ENCODE measurements around the gene ADO. TPM values are rescaled to one million over a fixed set of nuclear protein-coding genes. Genes with fewer than 3 reads are reported as not detected.

Gene ADO
- total RNA-seq, 1 experiment from 2014 or later: 26.2 TPM

DNA sequence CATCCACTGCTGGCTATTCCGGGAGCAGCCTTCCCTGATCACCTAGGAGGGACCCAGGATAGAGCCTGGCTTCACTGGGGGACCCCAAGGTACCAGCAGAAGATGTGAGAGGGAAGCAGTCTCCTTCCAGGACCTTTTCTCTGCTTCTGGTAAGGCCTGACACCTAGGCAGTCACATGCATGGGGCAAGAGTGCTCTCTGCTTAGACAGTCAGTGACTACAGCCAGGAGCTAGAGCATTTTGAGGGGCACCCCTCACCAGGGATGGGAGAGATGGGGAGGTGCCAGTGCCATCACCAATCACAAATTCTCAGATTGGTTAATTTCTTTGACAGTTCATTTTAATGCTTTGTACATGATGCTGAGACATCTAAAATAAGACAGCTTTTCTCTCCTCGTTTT is 13.9 kb upstream of the ADO start:
- Histone ChIP-seq H4K20me1 (ENCODE audit: insufficient read depth) (no peaks in the 10 kb centered on the region), H3K9me2 (ENCODE audit: insufficient read depth) (no peaks in the 10 kb centered on the region), H3K9me3 (ENCODE audit: control insufficient read depth in 1 of 2, insufficient read depth in 1 of 2, low read depth in 1 of 2, low read length in 2 of 2) (no peaks in the 10 kb centered on the region), H3K27me3 (ENCODE audit: insufficient read depth, low read length) (no peaks in the 10 kb centered on the region), H3K4me3 (replicated peaks in 1 of 2; ENCODE audit: low read depth in 1 of 2, low read length in 2 of 2) (no peak overlapping the region), H3K4me2 (ENCODE audit: low read length) (no peak overlapping the region), H3K36me3 (ENCODE audit: control insufficient read depth in 1 of 2, insufficient read depth in 2 of 2, low read length in 2 of 2) (no peaks in the 10 kb centered on the region), H3K27ac (ENCODE audit: low read depth, low read length) (no peak overlapping the region), H2AFZ (ENCODE audit: low read depth, low read length, poor library complexity, severe bottlenecking) (no peak overlapping the region), H3K79me2 (ENCODE audit: insufficient read depth, low read length) (no peaks in the 10 kb centered on the region), H3K9ac (ENCODE audit: low read length) (no peak overlapping the region), H3K4me1 (ENCODE audit: control insufficient read depth in 1 of 2, insufficient read depth in 2 of 2, low read length in 2 of 2) (no peaks in the 10 kb centered on the region)
- ChIA-PET RAD21 (ENCODE audit: low non-redundant PET in 1 of 2, low total read pairs in 2 of 2, uncharacterized antibody in 2 of 2, unreplicated experiment in 2 of 2) (no interaction called here), POLR2A (no interaction called here), CTCF (no interaction called here)
- ATAC-seq (no peak), DNase-seq (ENCODE audit: low read depth, low spot score) (no peak)
- intact Hi-C loops (cut with micrococcal nuclease): no loop called here
- TF ChIP-seq POLR2A (IDR thresholded peaks at IDR 0.05; ENCODE audit: borderline replicate concordance, extremely low read depth, insufficient read depth, insufficient read length) (no peak), JUND (IDR thresholded peaks at IDR 0.05) (no peak), YY1 (IDR thresholded peaks at IDR 0.05; ENCODE audit: extremely low read depth, insufficient replicate concordance, low read depth, low read length) (no peak), ZFX (IDR thresholded peaks at IDR 0.05) (no peak), CBX3 (IDR thresholded peaks at IDR 0.05; ENCODE audit: low read depth) (no peak), SIN3A (IDR thresholded peaks at IDR 0.05; ENCODE audit: low read depth) (no peak), MAX (IDR thresholded peaks at IDR 0.05) (no peak), ATF3 (IDR thresholded peaks at IDR 0.05) (no peak), EGR1 (IDR thresholded peaks at IDR 0.05; ENCODE audit: low read depth) (no peak), RAD21 (IDR thresholded peaks at IDR 0.05; ENCODE audit: low read depth) (no peak), SP1 (IDR thresholded peaks at IDR 0.05; ENCODE audit: low read depth) (no peak), TCF7L2 (IDR thresholded peaks at IDR 0.05; ENCODE audit: borderline replicate concordance, extremely low read depth, insufficient read depth, insufficient read length) (no peak), POLR2AphosphoS5 (IDR thresholded peaks at IDR 0.05; ENCODE audit: low read depth, low read length) (no peak), EZH2 (IDR thresholded peaks at IDR 0.05) (no peak), ELF1 (IDR thresholded peaks at IDR 0.05; ENCODE audit: borderline replicate concordance, low read depth) (no peak), CEBPB (IDR thresholded peaks at IDR 0.05; ENCODE audit: low read depth) (no peak), FOSL1 (IDR thresholded peaks at IDR 0.05; ENCODE audit: low read depth) (no peak)
- TF ChIP-seq, protein P1, sequence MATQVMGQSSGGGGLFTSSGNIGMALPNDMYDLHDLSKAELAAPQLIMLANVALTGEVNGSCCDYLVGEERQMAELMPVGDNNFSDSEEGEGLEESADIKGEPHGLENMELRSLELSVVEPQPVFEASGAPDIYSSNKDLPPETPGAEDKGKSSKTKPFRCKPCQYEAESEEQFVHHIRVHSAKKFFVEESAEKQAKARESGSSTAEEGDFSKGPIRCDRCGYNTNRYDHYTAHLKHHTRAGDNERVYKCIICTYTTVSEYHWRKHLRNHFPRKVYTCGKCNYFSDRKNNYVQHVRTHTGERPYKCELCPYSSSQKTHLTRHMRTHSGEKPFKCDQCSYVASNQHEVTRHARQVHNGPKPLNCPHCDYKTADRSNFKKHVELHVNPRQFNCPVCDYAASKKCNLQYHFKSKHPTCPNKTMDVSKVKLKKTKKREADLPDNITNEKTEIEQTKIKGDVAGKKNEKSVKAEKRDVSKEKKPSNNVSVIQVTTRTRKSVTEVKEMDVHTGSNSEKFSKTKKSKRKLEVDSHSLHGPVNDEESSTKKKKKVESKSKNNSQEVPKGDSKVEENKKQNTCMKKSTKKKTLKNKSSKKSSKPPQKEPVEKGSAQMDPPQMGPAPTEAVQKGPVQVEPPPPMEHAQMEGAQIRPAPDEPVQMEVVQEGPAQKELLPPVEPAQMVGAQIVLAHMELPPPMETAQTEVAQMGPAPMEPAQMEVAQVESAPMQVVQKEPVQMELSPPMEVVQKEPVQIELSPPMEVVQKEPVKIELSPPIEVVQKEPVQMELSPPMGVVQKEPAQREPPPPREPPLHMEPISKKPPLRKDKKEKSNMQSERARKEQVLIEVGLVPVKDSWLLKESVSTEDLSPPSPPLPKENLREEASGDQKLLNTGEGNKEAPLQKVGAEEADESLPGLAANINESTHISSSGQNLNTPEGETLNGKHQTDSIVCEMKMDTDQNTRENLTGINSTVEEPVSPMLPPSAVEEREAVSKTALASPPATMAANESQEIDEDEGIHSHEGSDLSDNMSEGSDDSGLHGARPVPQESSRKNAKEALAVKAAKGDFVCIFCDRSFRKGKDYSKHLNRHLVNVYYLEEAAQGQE (IDR thresholded peaks at IDR 0.05; ENCODE audit: low read depth): no peak
- TF ChIP-seq, protein P2, sequence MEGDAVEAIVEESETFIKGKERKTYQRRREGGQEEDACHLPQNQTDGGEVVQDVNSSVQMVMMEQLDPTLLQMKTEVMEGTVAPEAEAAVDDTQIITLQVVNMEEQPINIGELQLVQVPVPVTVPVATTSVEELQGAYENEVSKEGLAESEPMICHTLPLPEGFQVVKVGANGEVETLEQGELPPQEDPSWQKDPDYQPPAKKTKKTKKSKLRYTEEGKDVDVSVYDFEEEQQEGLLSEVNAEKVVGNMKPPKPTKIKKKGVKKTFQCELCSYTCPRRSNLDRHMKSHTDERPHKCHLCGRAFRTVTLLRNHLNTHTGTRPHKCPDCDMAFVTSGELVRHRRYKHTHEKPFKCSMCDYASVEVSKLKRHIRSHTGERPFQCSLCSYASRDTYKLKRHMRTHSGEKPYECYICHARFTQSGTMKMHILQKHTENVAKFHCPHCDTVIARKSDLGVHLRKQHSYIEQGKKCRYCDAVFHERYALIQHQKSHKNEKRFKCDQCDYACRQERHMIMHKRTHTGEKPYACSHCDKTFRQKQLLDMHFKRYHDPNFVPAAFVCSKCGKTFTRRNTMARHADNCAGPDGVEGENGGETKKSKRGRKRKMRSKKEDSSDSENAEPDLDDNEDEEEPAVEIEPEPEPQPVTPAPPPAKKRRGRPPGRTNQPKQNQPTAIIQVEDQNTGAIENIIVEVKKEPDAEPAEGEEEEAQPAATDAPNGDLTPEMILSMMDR (IDR thresholded peaks at IDR 0.05 in 2 of 3, conservative IDR thresholded peaks at IDR 0.05 in 1 of 3; ENCODE audit: borderline replicate concordance in 1 of 3, insufficient read depth in 1 of 3, low read depth in 2 of 3, low read length in 2 of 3): no peak
- TF ChIP-seq, protein P3, sequence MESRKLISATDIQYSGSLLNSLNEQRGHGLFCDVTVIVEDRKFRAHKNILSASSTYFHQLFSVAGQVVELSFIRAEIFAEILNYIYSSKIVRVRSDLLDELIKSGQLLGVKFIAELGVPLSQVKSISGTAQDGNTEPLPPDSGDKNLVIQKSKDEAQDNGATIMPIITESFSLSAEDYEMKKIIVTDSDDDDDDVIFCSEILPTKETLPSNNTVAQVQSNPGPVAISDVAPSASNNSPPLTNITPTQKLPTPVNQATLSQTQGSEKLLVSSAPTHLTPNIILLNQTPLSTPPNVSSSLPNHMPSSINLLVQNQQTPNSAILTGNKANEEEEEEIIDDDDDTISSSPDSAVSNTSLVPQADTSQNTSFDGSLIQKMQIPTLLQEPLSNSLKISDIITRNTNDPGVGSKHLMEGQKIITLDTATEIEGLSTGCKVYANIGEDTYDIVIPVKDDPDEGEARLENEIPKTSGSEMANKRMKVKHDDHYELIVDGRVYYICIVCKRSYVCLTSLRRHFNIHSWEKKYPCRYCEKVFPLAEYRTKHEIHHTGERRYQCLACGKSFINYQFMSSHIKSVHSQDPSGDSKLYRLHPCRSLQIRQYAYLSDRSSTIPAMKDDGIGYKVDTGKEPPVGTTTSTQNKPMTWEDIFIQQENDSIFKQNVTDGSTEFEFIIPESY (IDR thresholded peaks at IDR 0.05; ENCODE audit: extremely low read depth, insufficient replicate concordance, low read length): no peak
- BruUV-seq (replicated peaks): no TSS peak
